A549 (cell line): ENCODE measurements around the gene PNMA8B. TPM values are rescaled to one million over a fixed set of nuclear protein-coding genes. Genes with fewer than 3 reads are reported as not detected.

Source experiments
- ATAC-seq, 2 experiments: fragments of 200-7000 bp in 1 of 2; fragments of >200 bp in 1 of 2; cut with Nextera tagmentation in 1 of 2; cut with Tn5 transposase in 1 of 2; 3 replicates each; pipeline versions ENCODE4 v1.8.0 to v1.9.1; 2018 to 2020; ENCODE audit warnings: mild to moderate bottlenecking in 1 of 2, moderate library complexity in 1 of 2
- CTCF ChIA-PET: fragments of 300-600 bp; sonication (Branson Sonifier 250); formaldehyde crosslinking; extraction: SDS; loops from one replicate; lab custom pipeline; 2021; ENCODE audit warnings: antibody characterized with exemption, inconsistent platforms; lab: Yijun Ruan, JAX
- POLR2A ChIA-PET: fragments of 350-600 bp; formaldehyde crosslinking; extraction: SDS; loops from one replicate; lab custom pipeline; 2021; ENCODE audit warnings: antibody characterized with exemption, inconsistent platforms; lab: Yijun Ruan, JAX
- DNase-seq, 2 experiments: peaks; one replicate each; pipeline versions ENCODE4 v3.0.0 to v3.0.0-alpha.2; 2011 to 2016; ENCODE audit warnings: low read depth in 1 of 2, low spot score in 1 of 2
- FAIRE-seq: peaks from 2 replicates; lab custom pipeline; 2011; peaks lifted over from hg19 to GRCh38; lab: Jason Lieb, UNC
- H3K27ac ChIP-seq, 2 experiments: fragments of >200 bp; sonication (Bioruptor Twin); formaldehyde crosslinking; 3 replicates each; pipeline ENCODE4 v1.5.1; 2016 to 2017
- H3K4me1 ChIP-seq: fragments of >200 bp; sonication (Bioruptor Twin); formaldehyde crosslinking; 3 replicates; pipeline ENCODE4 v1.6.1; 2016
- H3K4me2 ChIP-seq: fragments of >200 bp; sonication (Bioruptor Twin); formaldehyde crosslinking; 3 replicates; pipeline ENCODE4 v1.6.1; 2016
- H3K4me3 ChIP-seq: fragments of >200 bp; sonication (Bioruptor Twin); formaldehyde crosslinking; 3 replicates; pipeline ENCODE4 v1.5.1; 2016
- H3K9me3 ChIP-seq: fragments of >200 bp; sonication (Bioruptor Twin); formaldehyde crosslinking; 3 replicates; pipeline ENCODE4 v1.6.1; 2016
- CBX2 ChIP-seq: fragments of 200-600 bp; sonication (generic); IDR thresholded peaks from 2 replicates; pipeline ENCODE4 v1.6.1; 2016; ENCODE audit warnings: low read depth, mild to moderate bottlenecking, borderline replicate concordance
- GATA3 ChIP-seq: IDR thresholded peaks from 2 replicates; pipeline ENCODE4 v1.6.1; 2012; ENCODE audit warnings: borderline replicate concordance
- HDAC2 ChIP-seq: fragments of 200-600 bp; sonication (generic); IDR thresholded peaks from 2 replicates; pipeline ENCODE4 v1.6.1; 2016
- HEYL ChIP-seq: fragments of 250-450 bp; sonication (Bioruptor Pico); IDR thresholded peaks from 2 replicates; pipeline ENCODE4 v1.8.0; 2021; ENCODE audit warnings: mild to moderate bottlenecking, moderate library complexity
- KDM1A ChIP-seq: fragments of 200-600 bp; sonication (generic); IDR thresholded peaks from 2 replicates; pipeline ENCODE4 v1.6.1; 2016; ENCODE audit warnings: low read depth, mild to moderate bottlenecking
- MAZ ChIP-seq: fragments of 150-350 bp; IDR thresholded peaks from 2 replicates; pipeline ENCODE4 v1.6.1; 2014; ENCODE audit warnings: antibody characterized with exemption, low read depth, low read length, borderline replicate concordance
- NFE2L2 ChIP-seq: fragments of 150-350 bp; conservative IDR thresholded peaks from 2 replicates; pipeline ENCODE4 v1.6.1; 2014; ENCODE audit warnings: low read length
- NPAS2 ChIP-seq: fragments of 250-450 bp; sonication (Bioruptor Pico); IDR thresholded peaks from 2 replicates; pipeline ENCODE4 v1.8.0; 2022; ENCODE audit warnings: mild to moderate bottlenecking, moderate library complexity, borderline replicate concordance
- PHF8 ChIP-seq: fragments of 200-600 bp; sonication (generic); IDR thresholded peaks from 2 replicates; pipeline ENCODE4 v1.6.1; 2016; ENCODE audit warnings: low read depth, mild to moderate bottlenecking, antibody characterized with exemption, moderate library complexity, borderline replicate concordance
- RFX5 ChIP-seq: fragments of 450-650 bp; IDR thresholded peaks from 2 replicates; pipeline ENCODE4 v1.7.1; 2014; ENCODE audit warnings: antibody characterized with exemption, mild to moderate bottlenecking, moderate library complexity
- SMC3 ChIP-seq: fragments of >200 bp; sonication (Bioruptor Twin); formaldehyde crosslinking; IDR thresholded peaks from 3 replicates; pipeline ENCODE4 v1.6.1; 2018; ENCODE audit warnings: inconsistent platforms
- ZC3H11A ChIP-seq: fragments of 450-650 bp; IDR thresholded peaks from 2 replicates; pipeline ENCODE4 v1.6.1; 2014; ENCODE audit warnings: antibody characterized with exemption, mild to moderate bottlenecking
- ZFP36 ChIP-seq: fragments of 450-650 bp; IDR thresholded peaks from 2 replicates; pipeline ENCODE4 v1.6.1; 2014; ENCODE audit warnings: borderline replicate concordance; ENCODE audit not compliant: partially characterized antibody
- WGBS: methylation state at CpG from one replicate; pipeline ENCODE4 v1.1.6; 2017; ENCODE audit errors: missing lambda C conversion rate; 5-methylcytosine and 5-hydroxymethylcytosine counted together
- polyA plus RNA-seq, 4 experiments: library from polyadenylated mRNA; depleted of rRNA in 3 of 4; stranded (reverse); fragments of >200 nt; fragmentation: RNase III in 1 of 4; extraction: RNeasy Plus Mini Kit Qiagen cat#74134 plus additional on column Dnase treatment in 1 of 4; gene quantifications; 2 replicates in 3 of 4; 3 replicates in 1 of 4; pipeline ENCODE4 v1.2.3, GENCODE V29; 2011 to 2017
- TF ChIP-seq, protein P1 (sequence below): fragments of 250-450 bp; sonication (Bioruptor Pico); IDR thresholded peaks from 2 replicates; pipeline ENCODE4 v1.5.0; 2021; ENCODE audit warnings: mild to moderate bottlenecking, moderate library complexity, borderline replicate concordance
- TF ChIP-seq, protein P2 (sequence below): fragments of 200-600 bp; sonication (generic); IDR thresholded peaks from 2 replicates; pipeline ENCODE4 v1.6.1; 2016; ENCODE audit warnings: antibody characterized with exemption, mild to moderate bottlenecking, moderate library complexity
- TF ChIP-seq, protein P3 (sequence below): IDR thresholded peaks from 2 replicates; pipeline ENCODE4 v1.6.1; 2012
- TF ChIP-seq, protein P4 (sequence below): IDR thresholded peaks from 2 replicates; pipeline ENCODE4 v1.6.1; 2012
- TF ChIP-seq, protein P5 (sequence below): fragments of >200 bp; sonication (Bioruptor Twin); formaldehyde crosslinking; IDR thresholded peaks from 2 replicates; pipeline ENCODE4 v1.6.1; 2016
- TF ChIP-seq, protein P6 (sequence below): fragments of 450-650 bp; IDR thresholded peaks from 2 replicates; pipeline ENCODE4 v1.6.1; 2014; ENCODE audit warnings: antibody characterized with exemption

PNMA8B gene
- polyA plus RNA-seq, 2 of the 4 experiments (the other 2 are of a cell fraction): not detected

DNA sequence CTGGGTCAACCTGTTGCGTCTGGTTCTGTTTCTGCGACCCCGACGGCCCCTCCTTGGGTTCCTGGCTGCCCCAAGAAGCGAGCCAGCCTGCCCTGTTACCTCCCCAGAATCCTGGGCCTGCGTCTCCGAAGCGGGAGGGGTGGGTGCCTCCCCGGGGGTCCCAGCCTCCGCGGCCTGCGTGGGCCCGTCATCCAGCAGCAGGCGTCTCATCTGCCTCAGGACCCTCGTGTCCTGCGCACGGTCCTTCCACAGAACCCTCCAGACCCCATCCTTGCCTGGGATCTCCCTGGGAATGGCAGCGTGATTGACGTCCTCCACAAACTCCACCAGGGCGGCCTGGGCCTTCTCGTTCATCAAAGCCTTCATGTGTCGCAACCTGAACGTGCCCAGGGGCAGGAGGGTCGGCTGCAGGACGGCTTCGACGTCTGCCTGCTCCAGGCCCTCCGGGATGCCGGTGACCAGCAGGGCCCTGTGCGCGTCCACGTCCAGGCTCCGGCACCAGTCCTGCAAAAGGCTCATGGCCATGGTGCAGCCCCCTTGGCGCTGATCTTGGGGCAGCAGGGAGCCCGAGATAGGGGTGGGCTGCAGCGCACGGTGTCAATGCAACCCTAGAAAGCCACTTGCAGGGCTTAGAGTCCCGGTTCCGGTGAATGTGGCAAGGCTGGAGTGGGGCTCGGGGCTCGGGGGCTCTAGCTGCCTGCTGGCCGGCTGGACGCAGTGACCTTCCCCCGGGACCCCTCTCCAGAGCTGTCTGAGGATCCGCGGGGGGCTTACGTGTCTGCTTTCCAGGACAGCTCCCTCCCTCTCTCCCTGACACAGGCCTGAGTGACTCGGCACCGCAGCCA, 504 bp downstream of the PNMA8B start:
- ChIA-PET POLR2A (no interaction called here), CTCF (interaction anchor here (1.5 to 5.1 kb wide), 3 partner anchors 18 to 99 kb away, joined by 3 to 38 read pairs (median 12); no protein-coding TSS in a partner anchor)

DNA sequence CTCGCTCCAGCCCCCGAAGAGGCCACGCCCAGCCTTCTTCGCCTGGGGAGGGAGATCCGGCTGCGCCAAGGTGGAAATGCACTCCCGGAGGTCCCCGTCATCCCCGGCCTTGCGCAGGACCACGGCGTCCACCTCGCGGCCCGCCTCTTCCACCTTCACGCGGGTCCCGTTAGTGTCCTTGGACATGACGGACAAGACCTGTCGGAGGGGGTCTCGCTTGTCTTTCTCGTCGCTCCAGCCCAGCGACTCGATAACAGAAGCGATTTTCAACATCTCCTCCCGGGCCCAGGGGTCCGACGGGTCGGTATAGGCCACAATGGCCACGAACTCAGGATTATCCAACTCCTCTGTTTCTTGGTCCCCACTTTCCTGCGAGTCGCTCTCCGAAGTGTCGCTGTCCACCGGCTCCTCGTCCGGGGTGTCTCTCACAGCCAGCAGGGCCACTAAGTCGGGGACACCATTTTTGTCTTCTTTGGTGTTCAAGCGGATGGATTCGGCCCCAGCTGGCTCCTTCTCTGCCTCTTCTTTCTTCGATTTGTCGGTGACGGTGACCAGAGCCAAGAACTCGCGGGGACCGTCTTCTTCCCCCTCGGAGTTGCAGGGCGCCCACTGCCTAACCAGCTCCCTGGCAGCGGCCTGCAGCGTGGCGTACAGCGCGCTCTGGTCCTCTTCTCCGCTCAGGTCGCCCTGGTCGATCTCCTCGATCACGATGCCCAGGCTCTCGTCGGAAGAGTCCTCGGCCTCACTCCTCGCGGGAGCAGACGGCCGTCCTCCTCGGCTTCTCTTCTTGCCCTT, 1.3 kb downstream of the PNMA8B start:
- CTCF ChIA-PET: interaction anchor here (0.6 to 3.5 kb wide), 3 partner anchors 18 to 1780 kb away, joined by 3 to 12 read pairs (median 3); no protein-coding TSS in a partner anchor
- DNase-seq: no peak

More for the DNA sequence above, 504 bp downstream of the PNMA8B start:
- no peak overlapping the region for H3K4me3 ChIP-seq
- WGBS: 70% methylated on average over 37 of the region's 49 CpGs
- DNase-seq (no peak), FAIRE-seq (no peak), ATAC-seq (no peak)
- H3K9me3 ChIP-seq: no peaks in the 10 kb centered on the region
- H3K4me2 ChIP-seq: no peak overlapping the region
- H3K27ac ChIP-seq: no peak overlapping the region
- TF ChIP-seq, protein P1, sequence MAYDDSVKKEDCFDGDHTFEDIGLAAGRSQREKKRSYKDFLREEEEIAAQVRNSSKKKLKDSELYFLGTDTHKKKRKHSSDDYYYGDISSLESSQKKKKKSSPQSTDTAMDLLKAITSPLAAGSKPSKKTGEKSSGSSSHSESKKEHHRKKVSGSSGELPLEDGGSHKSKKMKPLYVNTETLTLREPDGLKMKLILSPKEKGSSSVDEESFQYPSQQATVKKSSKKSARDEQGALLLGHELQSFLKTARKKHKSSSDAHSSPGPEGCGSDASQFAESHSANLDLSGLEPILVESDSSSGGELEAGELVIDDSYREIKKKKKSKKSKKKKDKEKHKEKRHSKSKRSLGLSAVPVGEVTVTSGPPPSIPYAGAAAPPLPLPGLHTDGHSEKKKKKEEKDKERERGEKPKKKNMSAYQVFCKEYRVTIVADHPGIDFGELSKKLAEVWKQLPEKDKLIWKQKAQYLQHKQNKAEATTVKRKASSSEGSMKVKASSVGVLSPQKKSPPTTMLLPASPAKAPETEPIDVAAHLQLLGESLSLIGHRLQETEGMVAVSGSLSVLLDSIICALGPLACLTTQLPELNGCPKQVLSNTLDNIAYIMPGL (CRISPR knock-in tag): no peak
- TF ChIP-seq, protein P2, sequence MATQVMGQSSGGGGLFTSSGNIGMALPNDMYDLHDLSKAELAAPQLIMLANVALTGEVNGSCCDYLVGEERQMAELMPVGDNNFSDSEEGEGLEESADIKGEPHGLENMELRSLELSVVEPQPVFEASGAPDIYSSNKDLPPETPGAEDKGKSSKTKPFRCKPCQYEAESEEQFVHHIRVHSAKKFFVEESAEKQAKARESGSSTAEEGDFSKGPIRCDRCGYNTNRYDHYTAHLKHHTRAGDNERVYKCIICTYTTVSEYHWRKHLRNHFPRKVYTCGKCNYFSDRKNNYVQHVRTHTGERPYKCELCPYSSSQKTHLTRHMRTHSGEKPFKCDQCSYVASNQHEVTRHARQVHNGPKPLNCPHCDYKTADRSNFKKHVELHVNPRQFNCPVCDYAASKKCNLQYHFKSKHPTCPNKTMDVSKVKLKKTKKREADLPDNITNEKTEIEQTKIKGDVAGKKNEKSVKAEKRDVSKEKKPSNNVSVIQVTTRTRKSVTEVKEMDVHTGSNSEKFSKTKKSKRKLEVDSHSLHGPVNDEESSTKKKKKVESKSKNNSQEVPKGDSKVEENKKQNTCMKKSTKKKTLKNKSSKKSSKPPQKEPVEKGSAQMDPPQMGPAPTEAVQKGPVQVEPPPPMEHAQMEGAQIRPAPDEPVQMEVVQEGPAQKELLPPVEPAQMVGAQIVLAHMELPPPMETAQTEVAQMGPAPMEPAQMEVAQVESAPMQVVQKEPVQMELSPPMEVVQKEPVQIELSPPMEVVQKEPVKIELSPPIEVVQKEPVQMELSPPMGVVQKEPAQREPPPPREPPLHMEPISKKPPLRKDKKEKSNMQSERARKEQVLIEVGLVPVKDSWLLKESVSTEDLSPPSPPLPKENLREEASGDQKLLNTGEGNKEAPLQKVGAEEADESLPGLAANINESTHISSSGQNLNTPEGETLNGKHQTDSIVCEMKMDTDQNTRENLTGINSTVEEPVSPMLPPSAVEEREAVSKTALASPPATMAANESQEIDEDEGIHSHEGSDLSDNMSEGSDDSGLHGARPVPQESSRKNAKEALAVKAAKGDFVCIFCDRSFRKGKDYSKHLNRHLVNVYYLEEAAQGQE: no peak
- TF ChIP-seq KDM1A (no peak), CBX2 (no peak), HDAC2 (no peak), NFE2L2 (no peak), HEYL (CRISPR knock-in tag) (no peak), SMC3 (no peak), ZC3H11A (no peak), MAZ (no peak), RFX5 (no peak)
- TF ChIP-seq, protein P3, sequence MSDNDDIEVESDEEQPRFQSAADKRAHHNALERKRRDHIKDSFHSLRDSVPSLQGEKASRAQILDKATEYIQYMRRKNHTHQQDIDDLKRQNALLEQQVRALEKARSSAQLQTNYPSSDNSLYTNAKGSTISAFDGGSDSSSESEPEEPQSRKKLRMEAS: no peak
- peaks cover 5% of the 10 kb centered on the region; the same call in 1 of the 3 replicates for H3K4me1 ChIP-seq

More for the DNA sequence above, 1.3 kb downstream of the PNMA8B start:
- Histone ChIP-seq H3K4me2 (no peak overlapping the region), H3K27ac (no peak overlapping the region), H3K4me1 (peaks cover 5% of the 10 kb centered on the region; the same call in 1 of the 3 replicates), H3K4me3 (no peak overlapping the region), H3K9me3 (no peaks in the 10 kb centered on the region)
- WGBS: 91% methylated on average over 67 of the region's 67 CpGs
- TF ChIP-seq PHF8 (no peak), ZFP36 (no peak), GATA3 (no peak), NPAS2 (CRISPR knock-in tag) (no peak)
- TF ChIP-seq, protein P4, sequence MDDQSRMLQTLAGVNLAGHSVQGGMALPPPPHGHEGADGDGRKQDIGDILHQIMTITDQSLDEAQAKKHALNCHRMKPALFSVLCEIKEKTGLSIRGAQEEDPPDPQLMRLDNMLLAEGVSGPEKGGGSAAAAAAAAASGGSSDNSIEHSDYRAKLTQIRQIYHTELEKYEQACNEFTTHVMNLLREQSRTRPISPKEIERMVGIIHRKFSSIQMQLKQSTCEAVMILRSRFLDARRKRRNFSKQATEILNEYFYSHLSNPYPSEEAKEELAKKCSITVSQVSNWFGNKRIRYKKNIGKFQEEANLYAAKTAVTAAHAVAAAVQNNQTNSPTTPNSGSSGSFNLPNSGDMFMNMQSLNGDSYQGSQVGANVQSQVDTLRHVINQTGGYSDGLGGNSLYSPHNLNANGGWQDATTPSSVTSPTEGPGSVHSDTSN: no peak
- TF ChIP-seq, protein P5, sequence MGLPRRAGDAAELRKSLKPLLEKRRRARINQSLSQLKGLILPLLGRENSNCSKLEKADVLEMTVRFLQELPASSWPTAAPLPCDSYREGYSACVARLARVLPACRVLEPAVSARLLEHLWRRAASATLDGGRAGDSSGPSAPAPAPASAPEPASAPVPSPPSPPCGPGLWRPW: no peak
- TF ChIP-seq, protein P1 (CRISPR knock-in tag): no peak
- TF ChIP-seq, protein P6, sequence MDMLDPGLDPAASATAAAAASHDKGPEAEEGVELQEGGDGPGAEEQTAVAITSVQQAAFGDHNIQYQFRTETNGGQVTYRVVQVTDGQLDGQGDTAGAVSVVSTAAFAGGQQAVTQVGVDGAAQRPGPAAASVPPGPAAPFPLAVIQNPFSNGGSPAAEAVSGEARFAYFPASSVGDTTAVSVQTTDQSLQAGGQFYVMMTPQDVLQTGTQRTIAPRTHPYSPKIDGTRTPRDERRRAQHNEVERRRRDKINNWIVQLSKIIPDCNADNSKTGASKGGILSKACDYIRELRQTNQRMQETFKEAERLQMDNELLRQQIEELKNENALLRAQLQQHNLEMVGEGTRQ: no peak
- POLR2A ChIA-PET: no interaction called here
- no peak for ATAC-seq
- no peak for FAIRE-seq
